Globus pallidus (tissue), 1 donor: ENCODE measurements around the gene CARS2.
"Not testable (repeated sequence)": the region's sequence is repeated elsewhere in the genome, so short reads cannot be mapped to it uniquely, and the experiment has no call there.

Experiments used
- DNase-seq: peaks from one replicate; pipeline ENCODE4 v3.0.0-alpha.2; 2015; ENCODE audit warnings: low spot score

Gene CARS2

GRCh38 chr13:110617321-110618072 is 88.4 kb downstream of the CARS2 start:
- DNase-seq: peak; percentile 19

- no peak for DNase-seq
Observed at GRCh38 chr13:110616103-110617101, 89.5 kb downstream of the CARS2 start.

- DNase-seq: peak; percentile 92
Observed at GRCh38 chr13:110615322-110616102, 90.4 kb downstream of the CARS2 start, which contains the start of gene NAXD. Gene NAXD (plus strand): TSS chr13:110615545. CDS start chr13:110615602, 57 bp downstream.

GRCh38 chr13:110615005-110615321 is 91.0 kb downstream of the CARS2 start:
- no peak for DNase-seq

GRCh38 chr13:110610955-110611595 is 94.8 kb downstream of the CARS2 start:
- no peak for DNase-seq

GRCh38 chr13:110607675-110608224 is 98.2 kb downstream of the CARS2 start:
- DNase-seq: no peak

- DNase-seq: not testable (repeated sequence)
Observed at GRCh38 chr13:110606281-110606680, 99.6 kb downstream of the CARS2 start.

- DNase-seq: no peak
Observed at GRCh38 chr13:110605132-110605531, 100.8 kb downstream of the CARS2 start.

- DNase-seq: no peak
Observed at GRCh38 chr13:110600980-110601379, 104.9 kb downstream of the CARS2 start.

- no peak for DNase-seq
Observed at GRCh38 chr13:110600261-110600819, 105.6 kb downstream of the CARS2 start.

- DNase-seq: no peak
Observed at GRCh38 chr13:110597041-110597689, 108.8 kb downstream of the CARS2 start.

GRCh38 chr13:110593430-110594130 is 112.3 kb downstream of the CARS2 start:
- peak; percentile 53 for DNase-seq

GRCh38 chr13:110592665-110593064 is 113.3 kb downstream of the CARS2 start:
- DNase-seq: no peak
